ENCODE data around the gene PPP2R2C.

The PPP2R2C gene

GRCh38 chr4:6480534-6481088, 8.2 kb upstream of the PPP2R2C start:
- DNase-seq (ENCODE audit: insufficient read length, low spot score) (no peak), FAIRE-seq (no peak)
- TF ChIP-seq PAX5 (IDR thresholded peaks at IDR 0.05; ENCODE audit: insufficient read depth, low read length, severe bottlenecking) = no peak
- TF ChIP-seq SPI1 (IDR thresholded peaks at IDR 0.05; ENCODE audit: low read depth, low read length) = no peak
- no peak for TF ChIP-seq POLR2A (IDR thresholded peaks at IDR 0.05; ENCODE audit: low read depth, low read length)

- FAIRE-seq = no peak
- no peak for DNase-seq (ENCODE audit: insufficient read length, low spot score)
- TF ChIP-seq POLR2AphosphoS5 (IDR thresholded peaks at IDR 0.05; ENCODE audit: low read depth, low read length) = no peak
- TF ChIP-seq POLR2A (IDR thresholded peaks at IDR 0.05; ENCODE audit: low read depth, low read length) = no peak
- no peak for TF ChIP-seq PAX5 (IDR thresholded peaks at IDR 0.05; ENCODE audit: insufficient read depth, low read length, severe bottlenecking)
- TF ChIP-seq SPI1 (IDR thresholded peaks at IDR 0.05; ENCODE audit: low read depth, low read length) = no peak
- TF ChIP-seq TAF1 (IDR thresholded peaks at IDR 0.05; ENCODE audit: low read depth, low read length) = no peak
- no peak for TF ChIP-seq POU2F2 (IDR thresholded peaks at IDR 0.05; ENCODE audit: low read depth, low read length)
Measured at GRCh38 chr4:6478546-6479220, 6.3 kb upstream of the PPP2R2C start.

GRCh38 chr4:6476893-6477292, 4.5 kb upstream of the PPP2R2C start:
- DNase-seq (ENCODE audit: insufficient read length, low spot score) = no peak
- TF ChIP-seq POU2F2 (IDR thresholded peaks at IDR 0.05; ENCODE audit: low read depth, low read length) = no peak
- no peak for TF ChIP-seq PAX5 (IDR thresholded peaks at IDR 0.05; ENCODE audit: insufficient read depth, low read length, severe bottlenecking)
- no peak for TF ChIP-seq POLR2A (IDR thresholded peaks at IDR 0.05; ENCODE audit: low read depth, low read length)
- no peak for TF ChIP-seq POLR2AphosphoS5 (IDR thresholded peaks at IDR 0.05; ENCODE audit: low read depth, low read length)
- no peak for TF ChIP-seq TAF1 (IDR thresholded peaks at IDR 0.05; ENCODE audit: low read depth, low read length)
- no peak for TF ChIP-seq SPI1 (IDR thresholded peaks at IDR 0.05; ENCODE audit: low read depth, low read length)
- FAIRE-seq = no peak

GRCh38 chr4:6475492-6476020, 3.1 kb upstream of the PPP2R2C start:
- no peak for DNase-seq (ENCODE audit: insufficient read length, low spot score)
- FAIRE-seq = no peak
- no peak for TF ChIP-seq POU2F2 (IDR thresholded peaks at IDR 0.05; ENCODE audit: low read depth, low read length)
- TF ChIP-seq POLR2AphosphoS5 (IDR thresholded peaks at IDR 0.05; ENCODE audit: low read depth, low read length) = no peak
- no peak for TF ChIP-seq TAF1 (IDR thresholded peaks at IDR 0.05; ENCODE audit: low read depth, low read length)
- no peak for TF ChIP-seq POLR2A (IDR thresholded peaks at IDR 0.05; ENCODE audit: low read depth, low read length)
- no peak for TF ChIP-seq SPI1 (IDR thresholded peaks at IDR 0.05; ENCODE audit: low read depth, low read length)
- TF ChIP-seq PAX5 (IDR thresholded peaks at IDR 0.05; ENCODE audit: insufficient read depth, low read length, severe bottlenecking) = no peak

GRCh38 chr4:6474705-6475457, 2.5 kb upstream of the PPP2R2C start:
- DNase-seq (ENCODE audit: insufficient read length, low spot score) (no peak), FAIRE-seq (no peak)
- TF ChIP-seq POLR2AphosphoS5 (IDR thresholded peaks at IDR 0.05; ENCODE audit: low read depth, low read length) = no peak
- no peak for TF ChIP-seq SPI1 (IDR thresholded peaks at IDR 0.05; ENCODE audit: low read depth, low read length)
- TF ChIP-seq POLR2A (IDR thresholded peaks at IDR 0.05; ENCODE audit: low read depth, low read length) = no peak
- TF ChIP-seq POU2F2 (IDR thresholded peaks at IDR 0.05; ENCODE audit: low read depth, low read length) = no peak
- no peak for TF ChIP-seq PAX5 (IDR thresholded peaks at IDR 0.05; ENCODE audit: insufficient read depth, low read length, severe bottlenecking)
- no peak for TF ChIP-seq TAF1 (IDR thresholded peaks at IDR 0.05; ENCODE audit: low read depth, low read length)

GRCh38 chr4:6474053-6474568, 1.7 kb upstream of the PPP2R2C start:
- DNase-seq (ENCODE audit: insufficient read length, low spot score) (no peak), FAIRE-seq (no peak)

GRCh38 chr4:6473264-6474052, 1.0 kb upstream of the PPP2R2C start:
- TF ChIP-seq SPI1 (IDR thresholded peaks at IDR 0.05; ENCODE audit: low read depth, low read length) (no peak), POLR2A (IDR thresholded peaks at IDR 0.05; ENCODE audit: low read depth, low read length) (no peak), POLR2AphosphoS5 (IDR thresholded peaks at IDR 0.05; ENCODE audit: low read depth, low read length) (no peak), TAF1 (IDR thresholded peaks at IDR 0.05; ENCODE audit: low read depth, low read length) (no peak), POU2F2 (IDR thresholded peaks at IDR 0.05; ENCODE audit: low read depth, low read length) (no peak), PAX5 (IDR thresholded peaks at IDR 0.05; ENCODE audit: insufficient read depth, low read length, severe bottlenecking) (no peak)
- DNase-seq (ENCODE audit: insufficient read length, low spot score) (no peak), FAIRE-seq (no peak)

More at GRCh38 chr4:6474053-6474568, 1.7 kb upstream of the PPP2R2C start:
- TF ChIP-seq PAX5 (IDR thresholded peaks at IDR 0.05; ENCODE audit: insufficient read depth, low read length, severe bottlenecking) (no peak), SPI1 (IDR thresholded peaks at IDR 0.05; ENCODE audit: low read depth, low read length) (no peak), POLR2AphosphoS5 (IDR thresholded peaks at IDR 0.05; ENCODE audit: low read depth, low read length) (no peak), TAF1 (IDR thresholded peaks at IDR 0.05; ENCODE audit: low read depth, low read length) (no peak), POU2F2 (IDR thresholded peaks at IDR 0.05; ENCODE audit: low read depth, low read length) (no peak), POLR2A (IDR thresholded peaks at IDR 0.05; ENCODE audit: low read depth, low read length) (no peak)

- TF ChIP-seq SPI1 (IDR thresholded peaks at IDR 0.05; ENCODE audit: low read depth, low read length) (no peak), POLR2AphosphoS5 (IDR thresholded peaks at IDR 0.05; ENCODE audit: low read depth, low read length) (no peak), PAX5 (IDR thresholded peaks at IDR 0.05; ENCODE audit: insufficient read depth, low read length, severe bottlenecking) (no peak), POU2F2 (IDR thresholded peaks at IDR 0.05; ENCODE audit: low read depth, low read length) (no peak), POLR2A (IDR thresholded peaks at IDR 0.05; ENCODE audit: low read depth, low read length) (no peak), TAF1 (IDR thresholded peaks at IDR 0.05; ENCODE audit: low read depth, low read length) (no peak)
- DNase-seq (ENCODE audit: insufficient read length, low spot score) = no peak
- FAIRE-seq = no peak
Measured at GRCh38 chr4:6472008-6472386, 417 bp downstream of the PPP2R2C start.
